WTC11 (cell line): Measurements from ENCODE around the gene FASTKD3.

Experiments
- ZNF219 ChIP-seq: sonication (generic); formaldehyde crosslinking; IDR thresholded peaks from 2 replicates; pipeline ENCODE4 v1.8.0; 2023; ENCODE audit warnings: missing genetic modification reagents, mild to moderate bottlenecking, borderline replicate concordance
- TF ChIP-seq, protein P1 (sequence below): fragments of 200-600 bp; IDR thresholded peaks from 2 replicates; pipeline ENCODE4 v1.8.0; 2022; ENCODE audit warnings: antibody characterized with exemption

DNA sequence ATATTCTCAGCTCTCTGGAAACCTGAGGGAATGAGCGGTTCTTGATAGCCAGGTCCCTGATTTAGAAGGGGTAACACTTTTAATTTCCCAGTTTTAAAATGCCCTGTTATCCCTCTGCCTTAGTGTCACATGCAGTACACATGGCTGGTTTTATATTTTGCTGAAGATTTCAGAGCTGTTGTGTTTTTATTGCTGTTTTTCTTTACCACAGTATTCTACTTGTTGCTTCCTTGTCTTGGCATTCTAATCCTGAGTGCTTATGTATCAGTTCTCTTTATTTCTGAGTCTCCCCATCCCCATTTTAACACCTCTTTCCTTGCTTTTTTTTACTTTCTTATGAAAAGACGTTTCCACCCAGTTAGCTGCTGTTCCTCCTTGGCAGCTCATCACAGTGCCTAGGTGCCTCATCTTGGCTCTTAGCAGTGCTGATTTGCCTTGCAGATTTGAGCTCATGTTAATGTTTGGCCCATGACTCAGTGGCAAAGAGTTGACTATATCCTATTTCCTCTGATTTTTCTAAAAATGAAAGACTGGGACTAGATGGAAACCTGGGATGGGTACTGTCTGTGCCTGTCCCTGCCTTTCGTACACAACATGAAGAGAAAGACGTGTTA is 3.8 kb upstream of the FASTKD3 start:
- TF ChIP-seq, protein P1, sequence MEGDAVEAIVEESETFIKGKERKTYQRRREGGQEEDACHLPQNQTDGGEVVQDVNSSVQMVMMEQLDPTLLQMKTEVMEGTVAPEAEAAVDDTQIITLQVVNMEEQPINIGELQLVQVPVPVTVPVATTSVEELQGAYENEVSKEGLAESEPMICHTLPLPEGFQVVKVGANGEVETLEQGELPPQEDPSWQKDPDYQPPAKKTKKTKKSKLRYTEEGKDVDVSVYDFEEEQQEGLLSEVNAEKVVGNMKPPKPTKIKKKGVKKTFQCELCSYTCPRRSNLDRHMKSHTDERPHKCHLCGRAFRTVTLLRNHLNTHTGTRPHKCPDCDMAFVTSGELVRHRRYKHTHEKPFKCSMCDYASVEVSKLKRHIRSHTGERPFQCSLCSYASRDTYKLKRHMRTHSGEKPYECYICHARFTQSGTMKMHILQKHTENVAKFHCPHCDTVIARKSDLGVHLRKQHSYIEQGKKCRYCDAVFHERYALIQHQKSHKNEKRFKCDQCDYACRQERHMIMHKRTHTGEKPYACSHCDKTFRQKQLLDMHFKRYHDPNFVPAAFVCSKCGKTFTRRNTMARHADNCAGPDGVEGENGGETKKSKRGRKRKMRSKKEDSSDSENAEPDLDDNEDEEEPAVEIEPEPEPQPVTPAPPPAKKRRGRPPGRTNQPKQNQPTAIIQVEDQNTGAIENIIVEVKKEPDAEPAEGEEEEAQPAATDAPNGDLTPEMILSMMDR = no peak
- TF ChIP-seq ZNF219 (CRISPR knock-in tag) = no peak
